HG03342 (cell line): ENCODE measurements around the gene EFS.

Experiments
- ATAC-seq: cut with Tn5 transposase; IDR thresholded peaks from one replicate; pipeline ENCODE4 v1.9.1; 2021; ENCODE audit warnings: mild to moderate bottlenecking, moderate library complexity; ENCODE audit not compliant: unreplicated experiment

The EFS gene

GRCh38 chr14:23307687-23308644 is 57.0 kb downstream of the EFS start:
- no peak for ATAC-seq

DNA sequence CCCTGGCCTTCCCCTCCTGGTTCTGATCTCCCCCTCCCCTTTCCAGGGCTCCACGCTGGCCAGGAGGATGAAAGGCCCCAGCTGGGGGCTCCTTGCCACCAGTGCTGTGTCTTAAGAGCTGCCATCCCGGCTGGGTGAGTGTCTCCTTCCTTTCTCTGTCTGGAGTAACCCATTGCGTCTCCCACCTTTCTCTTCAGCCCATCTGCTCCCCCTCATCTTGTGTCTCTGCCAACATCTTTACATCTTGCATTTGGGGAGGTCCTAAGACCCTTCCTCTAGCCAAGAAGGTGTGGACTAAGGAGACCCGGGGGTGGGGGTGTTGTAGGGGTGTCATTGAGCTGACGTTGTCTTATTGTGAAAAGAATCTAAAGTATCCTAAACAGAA is 57.8 kb downstream of the EFS start:
- no peak for ATAC-seq

DNA sequence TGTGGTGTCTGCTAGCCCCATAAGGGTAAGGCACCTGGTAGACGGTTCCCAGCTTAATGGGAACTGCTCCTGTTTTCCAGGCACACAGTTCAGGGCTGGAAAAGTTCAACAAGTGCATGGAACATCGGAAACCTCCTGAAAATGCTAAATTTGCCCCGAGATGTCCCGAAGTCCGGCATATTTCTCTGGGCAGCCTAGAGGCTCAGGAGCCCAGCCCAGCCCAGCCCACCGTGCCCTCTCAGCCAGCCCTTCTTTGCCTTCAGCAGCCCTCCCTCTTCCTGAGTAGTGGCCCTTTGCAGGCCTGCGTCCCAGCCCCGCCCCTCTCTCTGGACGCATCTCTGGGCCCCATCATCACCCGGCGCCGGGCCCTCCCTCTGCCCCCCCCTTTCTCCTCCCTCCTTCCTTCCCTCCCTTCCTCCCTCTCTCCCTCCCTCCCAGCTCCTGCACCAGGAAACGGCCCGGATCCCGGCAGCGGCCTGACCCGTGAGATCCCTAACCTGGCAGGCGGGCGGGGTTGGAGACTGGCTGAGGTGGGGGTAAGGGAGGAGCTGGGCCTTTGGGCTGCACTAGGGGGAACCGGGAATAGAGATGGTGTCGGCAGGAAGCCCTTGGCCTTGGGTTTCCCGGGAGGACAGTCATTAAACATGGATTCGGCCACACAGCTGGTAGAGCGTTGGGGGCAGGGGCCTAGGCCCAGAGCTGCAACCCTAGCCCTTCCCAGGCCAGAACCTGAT is 58.4 kb downstream of the EFS start, which contains the start of gene BCL2L2:
Gene BCL2L2, plus strand, starts transcription at position 422 of the 734 bp plus-strand sequence. CDS start 935 bp downstream, outside the sequence.
- ATAC-seq = no peak
